Measurements from ENCODE around the gene CLTA. TPM values are rescaled to one million over a fixed set of nuclear protein-coding genes. Genes with fewer than 3 reads are reported as not detected.

The CLTA gene
- total and polyA plus RNA-seq, 2 of the 8 experiments (the other 6 are each of a cell fraction or from before 2014, with no cell fraction given), result 137 to 236 TPM

GRCh38 chr9:36143245-36143641, 47.5 kb upstream of the CLTA start:
- H3K23ac ChIP-seq (ENCODE audit: insufficient read length), result no peak overlapping the region
- POLR2A ChIA-PET (ENCODE audit: partially characterized antibody), result interaction anchor here (3.7 kb wide), 1 partner anchor 22 kb away, joined by 19 read pairs; no protein-coding TSS in a partner anchor
- H3K79me2 ChIP-seq (ENCODE audit: control insufficient read depth in 1 of 2, insufficient read depth in 2 of 2, low read length in 2 of 2), result no peaks in the 10 kb centered on the region
- H3K23me2 ChIP-seq (ENCODE audit: low read depth, low read length), result peaks cover 4% of the 10 kb centered on the region; the same call in 1 of the 2 replicates
- H3K18ac ChIP-seq (ENCODE audit: extremely low read depth, low read length), result peak overlapping the region; percentile 7; the same call in 1 of the 2 replicates
- H2BK15ac ChIP-seq (ENCODE audit: low read length), result no peak overlapping the region
- no peak overlapping the region for H4K5ac ChIP-seq (ENCODE audit: insufficient read length, low read depth, low read length)
- DNase-seq (ENCODE audit: low read depth in 1 of 2, low spot score in 2 of 2), result no peak
- no peak overlapping the region for H3K4me2 ChIP-seq (ENCODE audit: insufficient read depth in 1 of 2, low read depth in 2 of 2, low read length in 2 of 2)
- H3K9ac ChIP-seq (replicated peaks in 1 of 4; ENCODE audit: extremely low read depth in 1 of 4, low read depth in 3 of 4, low read length in 3 of 4), result no peak overlapping the region
- no peak overlapping the region for H4K91ac ChIP-seq (replicated peaks; ENCODE audit: insufficient read length, low read length)
- peaks cover 7 to 17% (median 11%) of the 10 kb centered on the region in 4 experiments for H3K27me3 ChIP-seq (replicated peaks in 1 of 4; ENCODE audit: control insufficient read depth in 3 of 4, extremely low read depth in 1 of 4, insufficient read depth in 3 of 4, low read length in 3 of 4)
- no peaks in the 10 kb centered on the region for H3K4me1 ChIP-seq (replicated peaks in 1 of 4; ENCODE audit: control insufficient read depth in 3 of 4, insufficient read depth in 4 of 4, low read length in 3 of 4)
- peaks cover 0 to 7% of the 10 kb centered on the region in 2 experiments; a peak in 2 of 4 replicates for H3K9me3 ChIP-seq (ENCODE audit: insufficient read depth in 2 of 2, low read depth in 1 of 2, low read length in 1 of 2)
- FAIRE-seq, result no peak
- H2AFZ ChIP-seq (ENCODE audit: low read length), result no peak overlapping the region
- H3K14ac ChIP-seq (ENCODE audit: insufficient read length), result no peak overlapping the region
- no peak overlapping the region for H3K56ac ChIP-seq (replicated peaks; ENCODE audit: insufficient read length, low read depth, low read length)
- H4K8ac ChIP-seq (ENCODE audit: extremely low read depth, insufficient read depth, low read length), result no peak overlapping the region
- 89% methylated on average over 13 of the region's 13 CpGs; no CpG with 5 or more reads in 1 of the 2 experiments for WGBS, 2 experiments (ENCODE audit: extremely low coverage in 1 of 2, insufficient coverage in 1 of 2, insufficient read length in 1 of 2, insufficient replicate concordance in 2 of 2, low coverage in 1 of 2, low lambda C conversion rate in 2 of 2, missing lambda C conversion rate in 1 of 2)
- H3K27ac ChIP-seq (ENCODE audit: low read depth, low read length), result no peak overlapping the region
- no peak overlapping the region; the same call in 1 of the 2 replicates for H2BK12ac ChIP-seq (ENCODE audit: low read depth, low read length)
- no peaks in the 10 kb centered on the region for H3K79me1 ChIP-seq (ENCODE audit: low read depth, low read length)
- peaks cover 3 to 4% of the 10 kb centered on the region in 2 experiments for H4K20me1 ChIP-seq (replicated peaks in 1 of 2; ENCODE audit: control insufficient read depth in 1 of 2, insufficient read depth in 2 of 2, low read length in 2 of 2)
- CTCF ChIA-PET (ENCODE audit: partially characterized antibody), result interaction anchor here (0.5 to 6.7 kb wide), 6 partner anchors 11 to 104 kb away, joined by 3 to 58 read pairs (median 7); partner anchors contain the start of gene CCIN
- H2AK5ac ChIP-seq (ENCODE audit: low read depth, low read length), result no peak overlapping the region
- TF ChIP-seq SUZ12 (IDR thresholded peaks at IDR 0.05; ENCODE audit: low read length), result no peak
- TF ChIP-seq KDM5A (IDR thresholded peaks at IDR 0.05; ENCODE audit: low read length), result no peak
- TF ChIP-seq NRF1 (IDR thresholded peaks at IDR 0.05; ENCODE audit: low read depth, low read length), result no peak
- no peak for TF ChIP-seq ATF2 (IDR thresholded peaks at IDR 0.05; ENCODE audit: low read length)
- TF ChIP-seq BCL11A (IDR thresholded peaks at IDR 0.05; ENCODE audit: low read depth in 2 of 2, low read length in 2 of 2), result no peak
- TF ChIP-seq CHD1 (IDR thresholded peaks at IDR 0.05; ENCODE audit: low read depth, low read length), result no peak
- TF ChIP-seq TBP (IDR thresholded peaks at IDR 0.05; ENCODE audit: low read depth, low read length), result no peak
- no peak for TF ChIP-seq CTBP2 (IDR thresholded peaks at IDR 0.05; ENCODE audit: borderline replicate concordance, insufficient read depth, insufficient read length, low read length)
- H3K36me3 ChIP-seq (ENCODE audit: control insufficient read depth in 2 of 4, insufficient read depth in 4 of 4, low read length in 3 of 4), result no peaks in the 10 kb centered on the region; a peak in 1 of 8 replicates
- H3K4ac ChIP-seq (replicated peaks; ENCODE audit: insufficient read length, low read depth, low read length), result no peak overlapping the region
- no peak overlapping the region for H3K4me3 ChIP-seq (ENCODE audit: extremely low read depth in 1 of 4, insufficient read depth in 2 of 4, low read depth in 3 of 4, low read length in 4 of 4)
- no peak overlapping the region for H2BK120ac ChIP-seq (replicated peaks; ENCODE audit: low read depth, low read length)
- no peak overlapping the region for H2BK20ac ChIP-seq (ENCODE audit: low read length)
- no peak overlapping the region for H2BK5ac ChIP-seq (ENCODE audit: low read depth, low read length)

All from H1 (cell line).